ENCODE measurements around the gene GINM1.

GINM1 gene

GRCh38 chr6:149600508-149600907, 34.3 kb downstream of the GINM1 start:
- DNase-seq: no peak

- no peak for DNase-seq
Observed at GRCh38 chr6:149608381-149608982, 42.3 kb downstream of the GINM1 start.

GRCh38 chr6:149614337-149614736, 48.2 kb downstream of the GINM1 start:
- no peak for DNase-seq

- DNase-seq: no peak
Observed at GRCh38 chr6:149615805-149616204, 49.6 kb downstream of the GINM1 start.

GRCh38 chr6:149627672-149628071, 61.5 kb downstream of the GINM1 start:
- no peak for DNase-seq

GRCh38 chr6:149628875-149629510, 62.8 kb downstream of the GINM1 start:
- no peak for DNase-seq

- no peak for DNase-seq
Observed at GRCh38 chr6:149634315-149634714, 68.1 kb downstream of the GINM1 start.

- no peak for DNase-seq
Observed at GRCh38 chr6:149636124-149636523, 69.9 kb downstream of the GINM1 start.

All from CD4-positive, alpha-beta T cell treated with Interleukin-17A for 1 hour (primary cell).